ENCODE measurements around the gene SERPINA5. TPM values are rescaled to one million over a fixed set of nuclear protein-coding genes. Genes with fewer than 3 reads are reported as not detected.

SERPINA5 gene
- total RNA-seq, 1 experiment from 2014 or later: 3.0 TPM

DNA sequence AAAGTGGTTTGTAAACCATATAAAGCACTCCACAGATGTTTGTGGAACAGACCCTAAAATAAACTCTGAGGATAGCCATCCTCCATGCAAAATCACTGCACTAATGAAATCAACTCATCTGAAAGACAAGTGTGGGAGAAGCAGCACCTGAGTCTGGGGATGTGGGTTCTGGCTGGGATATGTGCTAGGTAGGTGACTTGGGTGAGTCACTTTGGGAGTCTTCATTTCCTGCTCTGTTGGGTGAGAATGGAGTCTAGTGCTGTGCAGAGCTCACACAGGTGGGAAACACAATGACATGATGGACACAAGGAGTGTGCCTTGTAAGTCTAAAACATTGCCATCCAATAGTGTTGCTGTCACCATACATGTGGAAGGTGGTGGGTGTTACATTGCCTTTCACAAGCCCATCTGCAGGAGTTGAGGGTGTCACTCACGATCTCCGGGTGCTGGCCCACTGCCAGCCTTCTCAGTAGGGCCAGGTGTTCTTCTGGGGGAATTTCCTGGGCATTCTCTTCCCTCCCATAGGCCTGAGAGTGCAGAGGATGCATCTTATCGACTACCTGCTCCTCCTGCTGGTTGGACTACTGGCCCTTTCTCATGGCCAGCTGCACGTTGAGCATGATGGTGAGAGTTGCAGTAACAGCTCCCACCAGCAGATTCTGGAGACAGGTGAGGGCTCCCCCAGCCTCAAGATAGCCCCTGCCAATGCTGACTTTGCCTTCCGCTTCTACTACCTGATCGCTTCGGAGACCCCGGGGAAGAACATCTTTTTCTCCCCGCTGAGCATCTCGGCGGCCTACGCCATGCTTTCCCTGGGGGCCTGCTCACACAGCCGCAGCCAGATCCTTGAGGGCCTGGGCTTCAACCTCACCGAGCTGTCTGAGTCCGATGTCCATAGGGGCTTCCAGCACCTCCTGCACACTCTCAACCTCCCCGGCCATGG is 18.0 kb upstream of the SERPINA5 start:
- no peaks in the 10 kb centered on the region for H3K4me1 ChIP-seq (ENCODE audit: control insufficient read depth in 1 of 2, insufficient read depth in 2 of 2, low read length in 2 of 2)
- BruUV-seq (replicated peaks): no TSS peak
- H3K79me2 ChIP-seq (ENCODE audit: insufficient read depth, low read length): no peaks in the 10 kb centered on the region
- DNase-seq (ENCODE audit: low read depth, low spot score): no peak
- no peaks in the 10 kb centered on the region for H3K9me2 ChIP-seq (ENCODE audit: insufficient read depth)
- POLR2A ChIA-PET: no interaction called here
- H3K27me3 ChIP-seq (ENCODE audit: insufficient read depth, low read length): no peaks in the 10 kb centered on the region
- no peak for ATAC-seq
- no peak overlapping the region for H2AFZ ChIP-seq (ENCODE audit: low read depth, low read length, poor library complexity, severe bottlenecking)
- intact Hi-C loops (cut with micrococcal nuclease): no loop called here
- RAD21 ChIA-PET (ENCODE audit: low non-redundant PET in 1 of 2, low total read pairs in 2 of 2, uncharacterized antibody in 2 of 2, unreplicated experiment in 2 of 2): no interaction called here
- H3K27ac ChIP-seq (ENCODE audit: low read depth, low read length): no peak overlapping the region
- H3K9me3 ChIP-seq (ENCODE audit: control insufficient read depth in 1 of 2, insufficient read depth in 1 of 2, low read depth in 1 of 2, low read length in 2 of 2): no peaks in the 10 kb centered on the region
- no peak overlapping the region for H3K4me3 ChIP-seq (replicated peaks in 1 of 2; ENCODE audit: low read depth in 1 of 2, low read length in 2 of 2)
- TF ChIP-seq CTCF (IDR thresholded peaks at IDR 0.05 in 2 of 3, conservative IDR thresholded peaks at IDR 0.05 in 1 of 3; ENCODE audit: borderline replicate concordance in 1 of 3, insufficient read depth in 1 of 3, low read depth in 2 of 3, low read length in 2 of 3) (no peak), TCF7L2 (IDR thresholded peaks at IDR 0.05; ENCODE audit: borderline replicate concordance, extremely low read depth, insufficient read depth, insufficient read length) (no peak), FOSL1 (IDR thresholded peaks at IDR 0.05; ENCODE audit: low read depth) (no peak)
- TF ChIP-seq, protein P1, sequence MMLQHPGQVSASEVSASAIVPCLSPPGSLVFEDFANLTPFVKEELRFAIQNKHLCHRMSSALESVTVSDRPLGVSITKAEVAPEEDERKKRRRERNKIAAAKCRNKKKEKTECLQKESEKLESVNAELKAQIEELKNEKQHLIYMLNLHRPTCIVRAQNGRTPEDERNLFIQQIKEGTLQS (IDR thresholded peaks at IDR 0.05): no peak
- H4K20me1 ChIP-seq (ENCODE audit: insufficient read depth): no peaks in the 10 kb centered on the region
- no peak overlapping the region for H3K4me2 ChIP-seq (ENCODE audit: low read length)
- no peak overlapping the region for H3K9ac ChIP-seq (ENCODE audit: low read length)
- CTCF ChIA-PET: no interaction called here
- H3K36me3 ChIP-seq (ENCODE audit: control insufficient read depth in 1 of 2, insufficient read depth in 2 of 2, low read length in 2 of 2): no peaks in the 10 kb centered on the region

GRCh38 chr14:94564381-94564780 is 16.8 kb upstream of the SERPINA5 start:
- BruUV-seq (replicated peaks): no TSS peak
- DNase-seq (ENCODE audit: low read depth, low spot score) (no peak), ATAC-seq (no peak)
- H3K36me3 ChIP-seq (ENCODE audit: control insufficient read depth in 1 of 2, insufficient read depth in 2 of 2, low read length in 2 of 2): no peaks in the 10 kb centered on the region
- intact Hi-C loops (cut with micrococcal nuclease): no loop called here
- H4K20me1 ChIP-seq (ENCODE audit: insufficient read depth): no peaks in the 10 kb centered on the region
- ChIA-PET CTCF (no interaction called here), POLR2A (no interaction called here), RAD21 (ENCODE audit: low non-redundant PET in 1 of 2, low total read pairs in 2 of 2, uncharacterized antibody in 2 of 2, unreplicated experiment in 2 of 2) (no interaction called here)
- no peaks in the 10 kb centered on the region for H3K27me3 ChIP-seq (ENCODE audit: insufficient read depth, low read length)
- H3K9me2 ChIP-seq (ENCODE audit: insufficient read depth): no peaks in the 10 kb centered on the region
- H3K4me3 ChIP-seq (replicated peaks in 1 of 2; ENCODE audit: low read depth in 1 of 2, low read length in 2 of 2): no peak overlapping the region
- no peaks in the 10 kb centered on the region for H3K4me1 ChIP-seq (ENCODE audit: control insufficient read depth in 1 of 2, insufficient read depth in 2 of 2, low read length in 2 of 2)
- H3K27ac ChIP-seq (ENCODE audit: low read depth, low read length): no peak overlapping the region
- H3K9me3 ChIP-seq (ENCODE audit: control insufficient read depth in 1 of 2, insufficient read depth in 1 of 2, low read depth in 1 of 2, low read length in 2 of 2): no peaks in the 10 kb centered on the region
- H3K4me2 ChIP-seq (ENCODE audit: low read length): no peak overlapping the region
- H3K9ac ChIP-seq (ENCODE audit: low read length): no peak overlapping the region
- no peaks in the 10 kb centered on the region for H3K79me2 ChIP-seq (ENCODE audit: insufficient read depth, low read length)
- H2AFZ ChIP-seq (ENCODE audit: low read depth, low read length, poor library complexity, severe bottlenecking): no peak overlapping the region
- TF ChIP-seq YY1 (IDR thresholded peaks at IDR 0.05; ENCODE audit: extremely low read depth, insufficient replicate concordance, low read depth, low read length) (no peak), ELF1 (IDR thresholded peaks at IDR 0.05; ENCODE audit: borderline replicate concordance, low read depth) (no peak), FOSL1 (IDR thresholded peaks at IDR 0.05; ENCODE audit: low read depth) (no peak), SIN3A (IDR thresholded peaks at IDR 0.05; ENCODE audit: low read depth) (no peak), ZNF274 (IDR thresholded peaks at IDR 0.05; ENCODE audit: low read depth, low read length) (no peak), JUND (IDR thresholded peaks at IDR 0.05) (no peak), CTCF (IDR thresholded peaks at IDR 0.05 in 2 of 3, conservative IDR thresholded peaks at IDR 0.05 in 1 of 3; ENCODE audit: borderline replicate concordance in 1 of 3, insufficient read depth in 1 of 3, low read depth in 2 of 3, low read length in 2 of 3) (no peak), ZFX (IDR thresholded peaks at IDR 0.05) (no peak)
- TF ChIP-seq, protein P2, sequence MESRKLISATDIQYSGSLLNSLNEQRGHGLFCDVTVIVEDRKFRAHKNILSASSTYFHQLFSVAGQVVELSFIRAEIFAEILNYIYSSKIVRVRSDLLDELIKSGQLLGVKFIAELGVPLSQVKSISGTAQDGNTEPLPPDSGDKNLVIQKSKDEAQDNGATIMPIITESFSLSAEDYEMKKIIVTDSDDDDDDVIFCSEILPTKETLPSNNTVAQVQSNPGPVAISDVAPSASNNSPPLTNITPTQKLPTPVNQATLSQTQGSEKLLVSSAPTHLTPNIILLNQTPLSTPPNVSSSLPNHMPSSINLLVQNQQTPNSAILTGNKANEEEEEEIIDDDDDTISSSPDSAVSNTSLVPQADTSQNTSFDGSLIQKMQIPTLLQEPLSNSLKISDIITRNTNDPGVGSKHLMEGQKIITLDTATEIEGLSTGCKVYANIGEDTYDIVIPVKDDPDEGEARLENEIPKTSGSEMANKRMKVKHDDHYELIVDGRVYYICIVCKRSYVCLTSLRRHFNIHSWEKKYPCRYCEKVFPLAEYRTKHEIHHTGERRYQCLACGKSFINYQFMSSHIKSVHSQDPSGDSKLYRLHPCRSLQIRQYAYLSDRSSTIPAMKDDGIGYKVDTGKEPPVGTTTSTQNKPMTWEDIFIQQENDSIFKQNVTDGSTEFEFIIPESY (IDR thresholded peaks at IDR 0.05; ENCODE audit: extremely low read depth, insufficient replicate concordance, low read length): no peak
